ENCODE data around the gene OVCH2. TPM values are rescaled to one million over a fixed set of nuclear protein-coding genes. Genes with fewer than 3 reads are reported as not detected.
A peak's percentile ranks its signal among the peaks of the same experiment; 100 is the strongest.

The OVCH2 gene
- total and polyA plus RNA-seq, 2 donors, result 0.13 to 3.3 TPM

GRCh38 chr11:7683571-7683970 lies 22.7 kb downstream of the OVCH2 start:
- DNase-seq (ENCODE audit: extremely low spot score), result no peak
- H3K36me3 ChIP-seq (ENCODE audit: insufficient read depth), result no peaks in the 10 kb centered on the region
- WGBS, result 96% methylated on average over 2 of the region's 2 CpGs
- H3K4me3 ChIP-seq (ENCODE audit: low read depth, low read length), result no peak overlapping the region
- no peak overlapping the region for H3K27ac ChIP-seq (ENCODE audit: low read depth)
- H3K4me1 ChIP-seq (ENCODE audit: insufficient read depth), result no peaks in the 10 kb centered on the region

- Histone ChIP-seq H3K4me1 (ENCODE audit: insufficient read depth) (no peaks in the 10 kb centered on the region), H3K4me3 (ENCODE audit: low read depth, low read length) (no peak overlapping the region), H3K27ac (ENCODE audit: low read depth) (no peak overlapping the region), H3K36me3 (ENCODE audit: insufficient read depth) (no peaks in the 10 kb centered on the region)
- no peak for DNase-seq (ENCODE audit: extremely low spot score)
- 18% methylated on average over 4 of the region's 4 CpGs for WGBS
Measured at GRCh38 chr11:7677796-7678201, 28.5 kb downstream of the OVCH2 start.

- WGBS, result 37% methylated on average over 5 of the region's 5 CpGs
- no peak overlapping the region for H3K27ac ChIP-seq (ENCODE audit: low read depth)
- DNase-seq (ENCODE audit: extremely low spot score), result no peak
- H3K4me1 ChIP-seq (ENCODE audit: insufficient read depth), result no peaks in the 10 kb centered on the region
- no peak overlapping the region for H3K4me3 ChIP-seq (ENCODE audit: low read depth, low read length)
- no peaks in the 10 kb centered on the region for H3K36me3 ChIP-seq (ENCODE audit: insufficient read depth)
Measured at GRCh38 chr11:7677071-7677470, 29.2 kb downstream of the OVCH2 start.

- Histone ChIP-seq H3K4me3 (ENCODE audit: low read depth, low read length) (no peak overlapping the region), H3K36me3 (ENCODE audit: insufficient read depth) (no peaks in the 10 kb centered on the region), H3K27ac (ENCODE audit: low read depth) (no peak overlapping the region), H3K4me1 (ENCODE audit: insufficient read depth) (no peaks in the 10 kb centered on the region)
- DNase-seq (ENCODE audit: extremely low spot score), result no peak
- WGBS, result 71% methylated on average over 3 of the region's 3 CpGs
Measured at GRCh38 chr11:7675631-7676030, 30.6 kb downstream of the OVCH2 start.

- WGBS, result 5% methylated on average over 72 of the region's 72 CpGs
- peak overlapping the region; percentile 62 for H3K4me3 ChIP-seq (ENCODE audit: low read depth, low read length)
- H3K27ac ChIP-seq (ENCODE audit: low read depth), result peak overlapping the region; percentile 88
- H3K36me3 ChIP-seq (ENCODE audit: insufficient read depth), result no peaks in the 10 kb centered on the region
- DNase-seq (ENCODE audit: extremely low spot score), result no peak
- no peaks in the 10 kb centered on the region for H3K4me1 ChIP-seq (ENCODE audit: insufficient read depth)
Measured at GRCh38 chr11:7673724-7674434, 32.4 kb downstream of the OVCH2 start.

- WGBS, result 8% methylated on average over 40 of the region's 40 CpGs
- H3K4me3 ChIP-seq (ENCODE audit: low read depth, low read length), result peak within 1 kb of the TSS; percentile 62
- no peaks in the 10 kb centered on the region for H3K4me1 ChIP-seq (ENCODE audit: insufficient read depth)
- DNase-seq (ENCODE audit: extremely low spot score), result no peak
- peak within 1 kb of the TSS; percentile 88 for H3K27ac ChIP-seq (ENCODE audit: low read depth)
- no peaks in the 10 kb centered on the region for H3K36me3 ChIP-seq (ENCODE audit: insufficient read depth)
Measured at GRCh38 chr11:7672960-7673723, 33.1 kb downstream of the OVCH2 start, which contains the start of gene CYB5R2. CYB5R2 (minus strand) TSS chr11:7673500; CDS start chr11:7672825, 675 bp downstream.

- H3K4me3 ChIP-seq (ENCODE audit: low read depth, low read length), result no peak overlapping the region
Measured at GRCh38 chr11:7672276-7672959, 33.9 kb downstream of the OVCH2 start.

GRCh38 chr11:7671347-7672215 lies 34.7 kb downstream of the OVCH2 start:
- Histone ChIP-seq H3K27ac (ENCODE audit: low read depth) (peak overlapping the region; percentile 18), H3K36me3 (ENCODE audit: insufficient read depth) (no peaks in the 10 kb centered on the region), H3K4me3 (ENCODE audit: low read depth, low read length) (no peak overlapping the region), H3K4me1 (ENCODE audit: insufficient read depth) (no peaks in the 10 kb centered on the region)
- DNase-seq (ENCODE audit: extremely low spot score), result no peak
- WGBS, result 66% methylated on average over 10 of the region's 10 CpGs

More at GRCh38 chr11:7672276-7672959, 33.9 kb downstream of the OVCH2 start:
- 84% methylated on average over 16 of the region's 16 CpGs for WGBS
- Histone ChIP-seq H3K36me3 (ENCODE audit: insufficient read depth) (no peaks in the 10 kb centered on the region), H3K4me1 (ENCODE audit: insufficient read depth) (no peaks in the 10 kb centered on the region), H3K27ac (ENCODE audit: low read depth) (no peak overlapping the region)
- DNase-seq (ENCODE audit: extremely low spot score), result no peak

- H3K27ac ChIP-seq (ENCODE audit: low read depth), result no peak overlapping the region
- WGBS, result 68% methylated on average over 4 of the region's 4 CpGs
Measured at GRCh38 chr11:7670641-7671040, 35.6 kb downstream of the OVCH2 start.

GRCh38 chr11:7668911-7669310 lies 37.4 kb downstream of the OVCH2 start:
- no peak overlapping the region for H3K4me3 ChIP-seq (ENCODE audit: low read depth, low read length)
- WGBS, result 79% methylated on average over 5 of the region's 5 CpGs
- H3K4me1 ChIP-seq (ENCODE audit: insufficient read depth), result no peaks in the 10 kb centered on the region
- H3K36me3 ChIP-seq (ENCODE audit: insufficient read depth), result no peaks in the 10 kb centered on the region
- no peak overlapping the region for H3K27ac ChIP-seq (ENCODE audit: low read depth)
- no peak for DNase-seq (ENCODE audit: extremely low spot score)

More at GRCh38 chr11:7670641-7671040, 35.6 kb downstream of the OVCH2 start:
- no peaks in the 10 kb centered on the region for H3K36me3 ChIP-seq (ENCODE audit: insufficient read depth)
- DNase-seq (ENCODE audit: extremely low spot score), result no peak
- H3K4me3 ChIP-seq (ENCODE audit: low read depth, low read length), result no peak overlapping the region
- H3K4me1 ChIP-seq (ENCODE audit: insufficient read depth), result no peaks in the 10 kb centered on the region

GRCh38 chr11:7668464-7668863 lies 37.8 kb downstream of the OVCH2 start:
- 72% methylated on average over 7 of the region's 7 CpGs for WGBS
- H3K27ac ChIP-seq (ENCODE audit: low read depth), result no peak overlapping the region

GRCh38 chr11:7667460-7667859 lies 38.8 kb downstream of the OVCH2 start:
- no peaks in the 10 kb centered on the region for H3K36me3 ChIP-seq (ENCODE audit: insufficient read depth)
- H3K27ac ChIP-seq (ENCODE audit: low read depth), result no peak overlapping the region
- no peaks in the 10 kb centered on the region for H3K4me1 ChIP-seq (ENCODE audit: insufficient read depth)
- 78% methylated on average over 2 of the region's 2 CpGs for WGBS
- DNase-seq (ENCODE audit: extremely low spot score), result no peak
- no peak overlapping the region for H3K4me3 ChIP-seq (ENCODE audit: low read depth, low read length)

More at GRCh38 chr11:7668464-7668863, 37.8 kb downstream of the OVCH2 start:
- H3K4me3 ChIP-seq (ENCODE audit: low read depth, low read length), result no peak overlapping the region
- no peaks in the 10 kb centered on the region for H3K36me3 ChIP-seq (ENCODE audit: insufficient read depth)
- no peaks in the 10 kb centered on the region for H3K4me1 ChIP-seq (ENCODE audit: insufficient read depth)
- no peak for DNase-seq (ENCODE audit: extremely low spot score)

Measured in urinary bladder (tissue), 4 donors.